HG03196 (cell line): ENCODE data around the gene SMARCA4.
A peak's percentile ranks its signal among the peaks of the same experiment; 100 is the strongest.
"Not testable (repeated sequence)": the region's sequence is repeated elsewhere in the genome, so short reads cannot be mapped to it uniquely, and the experiment has no call there.

Source experiments
- ATAC-seq: cut with Tn5 transposase; IDR thresholded peaks from one replicate; pipeline ENCODE4 v1.9.1; 2021; ENCODE audit not compliant: unreplicated experiment

Gene SMARCA4

DNA sequence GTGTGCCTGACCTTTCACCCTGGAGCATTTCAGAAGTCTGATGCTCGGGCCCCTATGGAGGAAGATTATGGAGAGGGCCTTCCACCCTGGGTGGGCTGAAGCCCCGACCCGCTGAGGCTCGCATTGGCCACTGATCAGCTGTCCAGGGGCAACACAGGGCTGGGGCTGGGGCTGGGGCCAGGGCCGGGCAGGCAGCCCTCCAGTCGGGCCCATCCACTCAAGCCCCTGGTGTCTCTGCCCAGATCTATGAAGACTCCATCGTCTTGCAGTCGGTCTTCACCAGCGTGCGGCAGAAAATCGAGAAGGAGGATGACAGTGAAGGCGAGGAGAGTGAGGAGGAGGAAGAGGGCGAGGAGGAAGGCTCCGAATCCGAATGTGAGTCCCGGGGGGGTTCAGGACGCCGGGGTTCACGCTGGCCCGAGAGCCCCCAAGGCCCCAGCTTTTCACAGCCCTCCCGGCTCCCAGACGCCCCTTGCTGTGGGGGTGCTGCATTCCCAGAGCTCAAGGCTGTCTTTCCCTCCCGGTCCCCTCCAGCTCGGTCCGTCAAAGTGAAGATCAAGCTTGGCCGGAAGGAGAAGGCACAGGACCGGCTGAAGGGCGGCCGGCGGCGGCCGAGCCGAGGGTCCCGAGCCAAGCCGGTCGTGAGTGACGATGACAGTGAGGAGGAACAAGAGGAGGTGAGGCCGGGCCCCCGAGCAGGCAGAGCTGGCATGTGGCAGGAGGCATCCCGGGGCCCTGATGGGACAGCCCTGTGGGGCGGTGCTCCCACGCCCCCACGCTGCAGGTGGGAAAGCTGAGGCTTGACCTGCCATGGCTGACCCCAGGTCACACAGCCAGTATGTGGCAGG, 98.9 kb downstream of the SMARCA4 start:
- ATAC-seq = no peak

- ATAC-seq = no peak
Measured at GRCh38 chr19:11061952-11062351, 101.1 kb downstream of the SMARCA4 start.

DNA sequence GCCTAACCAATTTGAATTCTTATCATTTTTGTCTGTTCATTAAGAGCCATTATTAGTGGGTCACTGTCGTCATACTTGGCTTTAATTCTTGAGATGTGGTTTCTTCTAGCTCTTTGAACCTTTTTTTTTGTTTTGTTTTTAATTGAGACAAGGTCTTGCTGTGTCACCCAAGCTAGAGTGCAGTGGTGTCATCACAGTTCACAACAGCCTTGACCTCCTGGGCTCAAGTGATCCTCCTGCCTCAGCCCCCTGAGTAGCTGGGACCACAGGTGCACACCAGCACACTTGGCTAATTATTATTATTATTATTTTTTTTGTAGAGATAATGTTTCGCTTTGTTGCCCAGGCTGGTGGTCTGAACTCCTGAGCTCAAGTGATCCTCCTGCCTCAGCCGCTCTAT, 102.6 kb downstream of the SMARCA4 start:
- no peak for ATAC-seq

DNA sequence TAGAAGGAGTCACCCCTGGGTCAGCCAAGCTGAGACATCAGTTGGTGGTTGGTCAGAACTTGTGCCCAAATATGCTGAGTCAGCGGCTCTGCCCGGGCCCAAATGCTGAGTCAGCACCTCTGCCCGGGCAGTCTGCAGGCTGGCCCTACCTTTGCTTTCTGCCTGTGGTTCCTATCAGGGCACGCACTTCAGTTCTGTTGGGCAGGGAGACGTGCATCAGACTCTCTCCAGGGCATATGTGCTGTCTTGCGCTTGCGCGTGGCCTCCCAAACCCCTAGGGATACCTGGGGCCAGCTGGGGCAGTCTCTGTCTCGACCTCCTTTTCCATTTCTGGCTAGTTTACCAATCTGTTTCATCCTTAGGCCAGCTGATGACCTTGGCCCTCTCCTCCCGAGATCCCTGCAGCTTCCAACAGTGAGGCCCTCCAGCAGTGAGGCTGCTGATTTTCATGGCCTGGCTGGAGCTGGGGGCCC, 104.0 kb downstream of the SMARCA4 start:
- no peak for ATAC-seq

- no peak for ATAC-seq
Measured at GRCh38 chr19:11066326-11066725, 105.5 kb downstream of the SMARCA4 start.

- ATAC-seq = no peak
Measured at GRCh38 chr19:11067356-11068113, 106.7 kb downstream of the SMARCA4 start.

DNA sequence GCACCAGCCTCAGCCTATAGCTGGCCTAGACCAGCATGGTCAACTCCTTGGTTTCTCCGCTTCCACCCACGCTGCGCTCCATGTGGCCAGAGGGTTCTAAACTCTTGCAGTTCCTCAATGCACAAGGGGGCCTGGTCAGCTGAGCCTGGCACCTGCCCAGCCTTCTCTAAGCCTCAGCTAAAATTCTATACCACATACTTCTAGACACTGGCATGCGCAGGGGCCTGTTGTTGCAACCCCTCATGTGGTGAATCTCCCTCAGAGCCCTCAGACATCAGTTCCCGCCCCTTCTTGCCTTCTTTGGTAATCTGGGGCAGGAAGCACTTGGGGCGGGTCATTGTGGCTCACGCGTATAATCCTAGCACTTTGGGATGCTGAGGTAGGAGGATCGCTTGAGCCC, 108.7 kb downstream of the SMARCA4 start:
- no peak for ATAC-seq

- ATAC-seq = no peak
Measured at GRCh38 chr19:11070123-11070522, 109.3 kb downstream of the SMARCA4 start.

DNA sequence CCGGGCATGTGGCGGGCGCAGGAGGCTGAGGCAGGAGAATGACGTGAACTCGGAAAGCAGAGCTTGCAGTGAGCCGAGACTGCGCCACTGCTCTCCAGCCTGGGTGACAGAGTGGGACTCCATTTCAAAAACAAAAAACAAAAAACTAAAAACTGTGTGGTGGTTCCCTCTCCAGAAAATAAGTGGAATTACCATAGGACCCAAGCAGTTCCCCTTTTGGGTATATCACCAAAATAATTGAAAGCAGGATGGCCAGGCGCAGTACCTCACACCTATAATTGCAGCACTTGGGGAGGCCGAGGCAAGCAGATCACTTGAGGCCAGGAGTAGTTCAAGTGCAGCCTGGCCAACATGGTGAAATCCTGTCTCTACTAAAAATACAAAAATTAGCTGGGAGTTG, 112.7 kb downstream of the SMARCA4 start:
- no peak for ATAC-seq

DNA sequence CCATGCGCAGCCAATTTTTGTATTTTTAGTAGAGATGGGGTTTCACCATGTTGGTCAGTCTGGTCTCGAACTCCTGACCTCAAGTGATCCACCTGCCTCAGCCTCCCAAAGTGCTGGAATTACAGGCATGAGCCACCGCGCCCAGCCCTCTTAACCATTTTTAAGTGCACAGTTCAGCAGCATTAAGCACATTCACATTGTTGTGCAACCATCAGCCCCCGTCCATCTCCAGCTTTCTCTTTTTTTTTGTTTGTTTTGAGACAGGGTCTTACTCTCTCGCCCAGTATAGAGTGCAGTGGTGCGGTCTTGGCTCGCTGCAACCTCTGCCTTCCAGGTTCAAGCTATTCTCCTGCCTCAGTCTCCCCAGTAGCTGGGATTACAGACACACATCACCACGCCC, 116.0 kb downstream of the SMARCA4 start:
- not testable (repeated sequence) for ATAC-seq

- no peak for ATAC-seq
Measured at GRCh38 chr19:11078893-11079292, 118.1 kb downstream of the SMARCA4 start.

DNA sequence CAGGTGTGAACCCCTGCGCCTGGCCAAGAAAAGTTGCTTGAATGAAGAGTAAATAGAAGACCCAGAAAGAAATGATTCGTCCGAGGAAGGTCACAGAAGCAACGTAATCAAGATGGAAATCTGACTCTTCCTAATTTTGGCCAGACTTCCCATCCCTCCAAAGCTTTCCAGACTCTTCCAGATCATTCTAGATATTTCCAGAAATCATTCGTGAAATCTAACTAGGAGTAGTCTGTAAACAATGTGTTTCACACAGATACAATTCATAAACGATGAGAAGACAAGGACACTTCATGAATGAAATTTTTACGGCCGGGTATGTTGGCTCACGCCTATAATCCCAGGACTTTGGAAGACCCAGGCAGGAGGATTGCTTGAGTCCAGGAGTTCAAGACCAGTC, 119.2 kb downstream of the SMARCA4 start:
- no peak for ATAC-seq

DNA sequence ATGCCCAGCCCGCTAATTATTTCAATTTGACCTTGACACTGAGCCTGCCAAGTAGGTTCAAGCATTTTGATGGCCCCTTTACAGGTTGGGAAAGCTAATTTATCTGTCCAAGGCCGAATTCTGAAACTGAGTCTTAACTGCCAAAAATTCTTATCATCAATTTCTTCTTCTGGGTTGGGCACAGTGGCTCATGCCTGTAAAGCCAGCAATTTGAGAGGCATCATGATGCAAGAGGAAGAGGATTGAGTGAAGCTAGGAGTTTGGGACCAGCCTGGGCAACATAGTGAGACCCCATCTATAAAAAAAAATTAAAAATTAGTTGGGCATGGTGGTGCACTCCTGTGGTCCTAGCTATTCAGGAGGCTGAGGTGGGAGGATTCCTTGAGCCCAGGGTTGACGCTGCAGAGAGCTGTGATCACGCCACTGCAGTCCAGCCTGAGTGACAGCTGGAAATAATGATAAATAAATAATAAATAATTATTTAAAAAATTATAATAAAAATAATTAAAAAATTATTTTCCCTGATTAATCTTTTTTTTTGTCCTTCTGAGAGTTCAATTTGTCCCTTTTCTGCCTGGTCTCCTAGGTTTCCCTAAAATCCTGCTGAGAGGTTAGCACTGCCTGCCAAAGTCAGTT, 127.2 kb downstream of the SMARCA4 start:
- ATAC-seq = no peak

DNA sequence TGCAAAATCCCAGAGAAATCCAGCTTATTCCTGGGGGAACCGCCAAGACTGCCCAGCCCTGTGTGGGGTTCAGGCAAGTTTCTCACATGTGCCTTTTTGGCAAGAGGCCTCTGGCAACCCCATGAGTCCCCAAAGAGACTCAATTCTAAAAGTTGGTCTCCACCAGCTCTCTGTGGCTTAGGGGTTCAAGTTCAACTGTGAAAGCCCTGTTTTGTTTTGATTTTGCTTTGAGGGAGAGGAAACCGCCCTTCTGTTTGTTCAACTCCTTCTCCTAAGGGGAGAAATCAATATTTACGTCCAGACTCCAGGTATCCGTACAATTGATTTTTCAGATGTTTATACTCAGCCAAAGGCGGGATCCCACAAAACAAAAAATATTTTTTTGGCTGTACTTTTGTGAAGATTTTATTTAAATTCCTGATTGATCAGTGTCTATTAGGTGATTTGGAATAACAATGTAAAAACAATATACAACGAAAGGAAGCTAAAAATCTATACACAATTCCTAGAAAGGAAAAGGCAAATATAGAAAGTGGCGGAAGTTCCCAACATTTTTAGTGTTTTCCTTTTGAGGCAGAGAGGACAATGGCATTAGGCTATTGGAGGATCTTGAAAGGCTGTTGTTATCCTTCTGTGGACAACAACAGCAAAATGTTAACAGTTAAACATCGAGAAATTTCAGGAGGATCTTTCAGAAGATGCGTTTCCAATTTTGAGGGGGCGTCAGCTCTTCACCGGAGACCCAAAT, 127.8 kb downstream of the SMARCA4 start:
- no peak for ATAC-seq

DNA sequence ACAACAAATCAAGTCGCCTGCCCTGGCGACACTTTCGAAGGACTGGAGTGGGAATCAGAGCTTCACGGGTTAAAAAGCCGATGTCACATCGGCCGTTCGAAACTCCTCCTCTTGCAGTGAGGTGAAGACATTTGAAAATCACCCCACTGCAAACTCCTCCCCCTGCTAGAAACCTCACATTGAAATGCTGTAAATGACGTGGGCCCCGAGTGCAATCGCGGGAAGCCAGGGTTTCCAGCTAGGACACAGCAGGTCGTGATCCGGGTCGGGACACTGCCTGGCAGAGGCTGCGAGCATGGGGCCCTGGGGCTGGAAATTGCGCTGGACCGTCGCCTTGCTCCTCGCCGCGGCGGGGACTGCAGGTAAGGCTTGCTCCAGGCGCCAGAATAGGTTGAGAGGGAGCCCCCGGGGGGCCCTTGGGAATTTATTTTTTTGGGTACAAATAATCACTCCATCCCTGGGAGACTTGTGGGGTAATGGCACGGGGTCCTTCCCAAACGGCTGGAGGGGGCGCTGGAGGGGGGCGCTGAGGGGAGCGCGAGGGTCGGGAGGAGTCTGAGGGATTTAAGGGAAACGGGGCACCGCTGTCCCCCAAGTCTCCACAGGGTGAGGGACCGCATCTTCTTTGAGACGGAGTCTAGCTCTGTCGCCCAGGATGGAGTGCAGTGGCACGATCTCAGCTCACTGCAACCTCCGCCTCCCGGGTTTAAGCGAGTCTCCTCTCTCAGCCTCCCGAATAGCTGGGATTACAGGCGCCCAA, 128.6 kb downstream of the SMARCA4 start, which contains the start of gene LDLR:
TSS of gene LDLR (plus strand) at position 210 of the 760 bp plus-strand sequence. CDS start at position 296, 86 bp downstream.
- ATAC-seq = no peak

GRCh38 chr19:11090014-11090263, 129.1 kb downstream of the SMARCA4 start:
- ATAC-seq = not testable (repeated sequence)

GRCh38 chr19:11090264-11090996, 129.6 kb downstream of the SMARCA4 start:
- peak; percentile 67 for ATAC-seq

DNA sequence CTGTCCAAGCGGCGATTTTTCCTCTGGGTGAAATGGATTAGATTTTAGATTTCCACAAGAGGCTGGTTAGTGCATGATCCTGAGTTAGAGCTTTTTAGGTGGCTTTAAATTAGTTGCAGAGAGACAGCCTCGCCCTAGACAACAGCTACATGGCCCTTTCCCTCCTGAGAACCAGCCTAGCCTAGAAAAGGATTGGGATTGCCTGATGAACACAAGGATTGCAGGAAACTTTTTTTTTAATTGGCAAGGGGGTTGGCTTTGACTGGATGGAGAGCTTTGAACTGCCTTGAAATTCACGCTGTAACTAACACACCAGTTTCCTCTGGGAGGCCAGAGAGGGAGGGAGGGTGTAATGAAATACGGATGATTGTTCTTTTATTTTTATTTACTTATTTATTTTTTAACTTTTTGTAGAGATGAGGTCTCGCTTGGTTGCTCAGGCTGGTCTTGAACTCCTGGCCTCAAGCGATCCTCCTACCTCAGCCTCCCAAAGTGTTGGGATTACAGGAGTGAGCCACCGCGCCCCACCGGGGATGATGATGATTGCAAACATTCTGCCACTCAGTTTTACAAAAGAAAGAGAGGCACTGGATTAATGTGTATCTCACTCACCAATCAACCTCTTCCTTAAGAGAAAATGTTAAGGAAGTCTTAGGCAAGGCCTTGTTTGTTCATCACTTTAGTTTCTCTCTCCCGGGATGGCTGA, 130.3 kb downstream of the SMARCA4 start:
- no peak for ATAC-seq

GRCh38 chr19:11091703-11092153, 130.9 kb downstream of the SMARCA4 start:
- no peak for ATAC-seq
